ENCODE results near the gene SND1.

DNA sequence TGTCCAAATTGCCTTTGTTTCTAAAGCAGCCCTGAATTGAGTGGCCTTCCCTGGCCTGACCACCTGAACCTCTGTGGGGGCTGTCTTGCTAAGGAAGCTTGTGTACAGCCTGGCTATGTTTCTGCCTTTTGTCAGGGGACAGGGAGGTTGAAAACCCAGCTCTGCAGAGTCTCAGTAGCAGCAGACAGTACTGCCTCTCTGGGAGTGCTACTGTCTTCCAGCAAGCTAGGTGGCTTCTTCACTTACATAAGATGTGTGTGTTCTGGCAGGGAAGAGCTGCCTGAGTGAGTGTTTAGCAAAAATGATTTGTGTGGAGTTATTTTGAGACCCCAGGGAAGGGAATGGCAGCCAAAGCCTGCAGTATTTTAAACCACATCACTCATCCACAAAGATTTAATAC, 321.8 kb downstream of the SND1 start:
- TF ChIP-seq CTCF (IDR thresholded peaks at IDR 0.05) = no peak
- no peak for TF ChIP-seq POLR2A (IDR thresholded peaks at IDR 0.05)
- TF ChIP-seq POLR2AphosphoS5 (IDR thresholded peaks at IDR 0.05) = no peak

All from breast epithelium (tissue), 3 donors.